Neuronal stem cell (in vitro differentiated cells): ENCODE results near the gene CAMTA2.

ENCODE experiments used
- DNase-seq: peaks from one replicate; pipeline ENCODE4 v3.0.0-alpha.2; 2013; ENCODE audit warnings: low spot score
- H2AFZ ChIP-seq: one replicate; pipeline ENCODE4 v1.6.1; 2013; ENCODE audit warnings: mild to moderate bottlenecking, low read length, inconsistent platforms
- H2AK5ac ChIP-seq: 2 replicates; pipeline ENCODE4 v1.6.1; 2013; ENCODE audit warnings: low read depth, mild to moderate bottlenecking, inconsistent platforms, low read length, moderate library complexity, mixed read lengths
- H2BK120ac ChIP-seq: 2 replicates; pipeline ENCODE4 v1.6.1; 2013; ENCODE audit warnings: low read depth, mild to moderate bottlenecking, inconsistent platforms, low read length, moderate library complexity, mixed read lengths
- H2BK12ac ChIP-seq: one replicate; pipeline ENCODE4 v1.6.1; 2013; ENCODE audit warnings: low read length, inconsistent platforms
- H2BK15ac ChIP-seq: 2 replicates; pipeline ENCODE4 v1.6.1; 2013; ENCODE audit warnings: mild to moderate bottlenecking, low read length, inconsistent platforms, mixed read lengths
- H2BK5ac ChIP-seq: one replicate; pipeline ENCODE4 v1.6.1; 2013; ENCODE audit warnings: inconsistent platforms, mild to moderate bottlenecking, low read length, moderate library complexity
- H3K14ac ChIP-seq: one replicate; pipeline ENCODE4 v1.6.1; 2013; ENCODE audit warnings: low read length, inconsistent platforms
- H3K18ac ChIP-seq: 2 replicates; pipeline ENCODE4 v1.6.1; 2013; ENCODE audit warnings: low read length, inconsistent platforms
- H3K23ac ChIP-seq: 2 replicates; pipeline ENCODE4 v1.6.1; 2013; ENCODE audit warnings: low read depth, mild to moderate bottlenecking, mixed read lengths, low read length, inconsistent platforms; ENCODE audit not compliant: poor library complexity
- H3K27ac ChIP-seq: replicated peaks from 3 replicates; pipeline ENCODE4 v1.5.1; 2013; ENCODE audit warnings: low read length, inconsistent platforms
- H3K27me3 ChIP-seq, 3 experiments: 2 replicates each; pipeline ENCODE4 v1.6.1; 2013; ENCODE audit warnings: low read length in 3 of 3, mild to moderate bottlenecking in 2 of 3, inconsistent platforms in 1 of 3, low read depth in 1 of 3, mixed read lengths in 1 of 3, moderate library complexity in 1 of 3; ENCODE audit not compliant: control insufficient read depth in 3 of 3, insufficient read depth in 3 of 3
- H3K36me3 ChIP-seq, 2 donors: replicated peaks in 1 of 2; 2 replicates each; pipeline ENCODE4 v1.6.1; 2013; ENCODE audit warnings: low read length in 2 of 2; ENCODE audit not compliant: control insufficient read depth in 2 of 2, insufficient read depth in 2 of 2
- H3K4ac ChIP-seq: 2 replicates; pipeline ENCODE4 v1.6.1; 2013; ENCODE audit warnings: inconsistent platforms, mild to moderate bottlenecking, low read length, moderate library complexity
- H3K4me1 ChIP-seq, 2 donors: 1 replicate in 1 of 2; 2 replicates in 1 of 2; pipeline ENCODE4 v1.6.1; 2013; ENCODE audit warnings: low read length in 2 of 2, low read depth in 1 of 2; ENCODE audit not compliant: control insufficient read depth in 2 of 2, insufficient read depth in 1 of 2
- H3K4me2 ChIP-seq: one replicate; pipeline ENCODE4 v1.6.1; 2013; ENCODE audit warnings: mild to moderate bottlenecking, low read length, inconsistent platforms; ENCODE audit not compliant: insufficient read depth, poor library complexity, severe bottlenecking
- H3K4me3 ChIP-seq, 2 donors: 2 replicates each; pipeline ENCODE4 v1.5.1; 2013; ENCODE audit warnings: low read length in 2 of 2, mild to moderate bottlenecking in 2 of 2, inconsistent platforms in 1 of 2, moderate library complexity in 1 of 2
- H3K79me1 ChIP-seq: one replicate; pipeline ENCODE4 v1.6.1; 2013; ENCODE audit warnings: low read depth, mild to moderate bottlenecking, inconsistent platforms, low read length, moderate library complexity
- H3K9ac ChIP-seq: one replicate; pipeline ENCODE4 v1.6.1; 2013; ENCODE audit warnings: mild to moderate bottlenecking, low read depth, low read length, inconsistent platforms; ENCODE audit not compliant: poor library complexity
- H3K9me3 ChIP-seq, 2 donors: replicated peaks in 1 of 2; 2 replicates each; pipeline versions ENCODE3 to v1.6.1; 2013; ENCODE audit warnings: low read length in 2 of 2, mild to moderate bottlenecking in 2 of 2, inconsistent platforms in 1 of 2, low read depth in 1 of 2, mixed read lengths in 1 of 2, moderate library complexity in 1 of 2; ENCODE audit not compliant: control insufficient read depth in 2 of 2, insufficient read depth in 1 of 2
- H4K8ac ChIP-seq: one replicate; pipeline ENCODE4 v1.6.1; 2013; ENCODE audit warnings: low read depth, mild to moderate bottlenecking, inconsistent platforms, low read length, moderate library complexity
- H4K91ac ChIP-seq: one replicate; pipeline ENCODE4 v1.6.1; 2013; ENCODE audit warnings: low read length, low read depth, mild to moderate bottlenecking, inconsistent platforms; ENCODE audit not compliant: poor library complexity
- WGBS, 2 donors: extraction: QIAGEN DNeasy Blood & Tissue Kit; methylation state at CpG; one replicate each; pipeline ENCODE4 v1.1.7; 2013; ENCODE audit warnings: missing lambda C conversion rate in 2 of 2, mixed read lengths in 1 of 2; ENCODE audit not compliant: insufficient read length in 2 of 2, insufficient replicate concordance in 1 of 2; ENCODE audit errors: extremely low coverage in 2 of 2; 5-methylcytosine and 5-hydroxymethylcytosine counted together

Gene CAMTA2

GRCh38 chr17:4959261-4959965, 28.1 kb downstream of the CAMTA2 start:
- H3K36me3 ChIP-seq, result peaks cover 14 to 59% of the 10 kb centered on the region in 2 donors
- no CpG with 5 or more reads among the region's 18 CpGs for WGBS, 2 donors
- no peak overlapping the region for H3K4me3 ChIP-seq
- H2BK15ac ChIP-seq, result no peak overlapping the region
- H3K14ac ChIP-seq, result no peak overlapping the region
- H3K4me2 ChIP-seq, result no peak overlapping the region
- no peak overlapping the region for H2BK12ac ChIP-seq
- no peak overlapping the region for H2BK120ac ChIP-seq
- H3K23ac ChIP-seq, result no peak overlapping the region
- no peak overlapping the region for H4K91ac ChIP-seq
- H3K27me3 ChIP-seq, result no peaks in the 10 kb centered on the region
- H4K8ac ChIP-seq, result no peak overlapping the region
- H3K18ac ChIP-seq, result no peak overlapping the region
- no peak overlapping the region for H3K4ac ChIP-seq
- H2BK5ac ChIP-seq, result no peak overlapping the region
- H3K9ac ChIP-seq, result no peak overlapping the region
- no peak overlapping the region for H3K27ac ChIP-seq
- no peaks in the 10 kb centered on the region for H3K9me3 ChIP-seq
- no peak overlapping the region for H2AK5ac ChIP-seq
- no peaks in the 10 kb centered on the region for H3K4me1 ChIP-seq
- DNase-seq, result no peak
- no peak overlapping the region for H2AFZ ChIP-seq
- no peaks in the 10 kb centered on the region for H3K79me1 ChIP-seq

GRCh38 chr17:4958102-4958501, 29.4 kb downstream of the CAMTA2 start:
- Histone ChIP-seq H4K91ac (no peak overlapping the region), H2BK12ac (no peak overlapping the region), H3K18ac (no peak overlapping the region), H2AFZ (no peak overlapping the region), H3K14ac (no peak overlapping the region), H2AK5ac (no peak overlapping the region), H2BK5ac (no peak overlapping the region), H3K27me3 (no peaks in the 10 kb centered on the region), H3K9me3 (no peaks in the 10 kb centered on the region), H3K9ac (no peak overlapping the region), H2BK120ac (no peak overlapping the region), H3K27ac (no peak overlapping the region), H3K4me2 (no peak overlapping the region), H3K4me1 (no peaks in the 10 kb centered on the region), H3K36me3 (peaks cover 14 to 58% of the 10 kb centered on the region in 2 donors), H3K23ac (no peak overlapping the region), H4K8ac (no peak overlapping the region), H3K4ac (no peak overlapping the region), H2BK15ac (no peak overlapping the region), H3K4me3 (no peak overlapping the region), H3K79me1 (no peaks in the 10 kb centered on the region)
- no peak for DNase-seq
- WGBS, 2 donors, result no CpG with 5 or more reads among the region's 3 CpGs

GRCh38 chr17:4956493-4957061, 30.9 kb downstream of the CAMTA2 start:
- H3K4ac ChIP-seq, result no peak overlapping the region
- H3K9ac ChIP-seq, result no peak overlapping the region
- no peak overlapping the region for H3K27ac ChIP-seq
- H3K4me2 ChIP-seq, result no peak overlapping the region
- DNase-seq, result no peak
- H3K23ac ChIP-seq, result no peak overlapping the region
- no peak overlapping the region for H2BK12ac ChIP-seq
- H3K79me1 ChIP-seq, result no peaks in the 10 kb centered on the region
- H2BK15ac ChIP-seq, result no peak overlapping the region
- no peaks in the 10 kb centered on the region for H3K27me3 ChIP-seq
- peak overlapping the region; percentile 47 for H2AK5ac ChIP-seq
- no peak overlapping the region for H4K8ac ChIP-seq
- H4K91ac ChIP-seq, result no peak overlapping the region
- peaks cover 4% of the 10 kb centered on the region in 2 donors for H3K4me1 ChIP-seq
- H2BK120ac ChIP-seq, result no peak overlapping the region
- H3K14ac ChIP-seq, result no peak overlapping the region
- no CpG with 5 or more reads among the region's 10 CpGs for WGBS, 2 donors
- H3K36me3 ChIP-seq, result peaks cover 14 to 48% of the 10 kb centered on the region in 2 donors
- no peak overlapping the region for H2BK5ac ChIP-seq
- H3K18ac ChIP-seq, result no peak overlapping the region
- H2AFZ ChIP-seq, result no peak overlapping the region
- H3K9me3 ChIP-seq, result no peaks in the 10 kb centered on the region
- no peak overlapping the region for H3K4me3 ChIP-seq

- peaks cover 14 to 37% of the 10 kb centered on the region in 2 donors for H3K36me3 ChIP-seq
- no peak overlapping the region for H3K4me2 ChIP-seq
- H3K79me1 ChIP-seq, result no peaks in the 10 kb centered on the region
- H4K8ac ChIP-seq, result no peak overlapping the region
- WGBS, 2 donors, result no CpG with 5 or more reads among the region's 8 CpGs
- H3K27me3 ChIP-seq, result no peaks in the 10 kb centered on the region
- H2BK120ac ChIP-seq, result no peak overlapping the region
- H2BK12ac ChIP-seq, result no peak overlapping the region
- no peak overlapping the region for H2BK5ac ChIP-seq
- H2BK15ac ChIP-seq, result no peak overlapping the region
- no peak overlapping the region for H3K18ac ChIP-seq
- peaks cover 11 to 14% of the 10 kb centered on the region in 2 donors for H3K4me1 ChIP-seq
- H3K9me3 ChIP-seq, result no peaks in the 10 kb centered on the region
- no peak overlapping the region for H4K91ac ChIP-seq
- H3K14ac ChIP-seq, result no peak overlapping the region
- no peak overlapping the region for H3K4ac ChIP-seq
- no peak overlapping the region for H3K23ac ChIP-seq
- H3K9ac ChIP-seq, result no peak overlapping the region
- H2AK5ac ChIP-seq, result no peak overlapping the region
- DNase-seq, result no peak
- no peak overlapping the region for H2AFZ ChIP-seq
- H3K4me3 ChIP-seq, result peak overlapping the region in 1 of 2 donors; percentile 30
- H3K27ac ChIP-seq, result no peak overlapping the region
Observed at GRCh38 chr17:4955091-4955490, 32.4 kb downstream of the CAMTA2 start.
